Stomach (tissue), 4 donors: Measurements from ENCODE around the gene GAB1.

ENCODE experiments used
- POLR2A ChIP-seq, 4 donors: fragments of 450-650 bp; IDR thresholded peaks; one replicate each; pipeline ENCODE4 v1.6.1; 2016; ENCODE audit warnings: antibody characterized with exemption in 4 of 4, control low read depth in 2 of 4, mild to moderate bottlenecking in 1 of 4, moderate library complexity in 1 of 4
- POLR2AphosphoS5 ChIP-seq, 3 donors: sonication (generic); formaldehyde crosslinking; IDR thresholded peaks; one replicate each; pipeline ENCODE4 v1.6.1; 2016; ENCODE audit warnings: antibody characterized with exemption in 3 of 3
- TF ChIP-seq, protein P1 (sequence below), 7 experiments: fragments of 450-650 bp in 4 of 7; fragments of 200-600 bp in 3 of 7; sonication (generic) in 3 of 7; IDR thresholded peaks; one replicate each; pipeline ENCODE4 v1.5.1; 2016 to 2019; ENCODE audit warnings: antibody characterized with exemption in 7 of 7, control low read depth in 2 of 7, mild to moderate bottlenecking in 1 of 7

DNA sequence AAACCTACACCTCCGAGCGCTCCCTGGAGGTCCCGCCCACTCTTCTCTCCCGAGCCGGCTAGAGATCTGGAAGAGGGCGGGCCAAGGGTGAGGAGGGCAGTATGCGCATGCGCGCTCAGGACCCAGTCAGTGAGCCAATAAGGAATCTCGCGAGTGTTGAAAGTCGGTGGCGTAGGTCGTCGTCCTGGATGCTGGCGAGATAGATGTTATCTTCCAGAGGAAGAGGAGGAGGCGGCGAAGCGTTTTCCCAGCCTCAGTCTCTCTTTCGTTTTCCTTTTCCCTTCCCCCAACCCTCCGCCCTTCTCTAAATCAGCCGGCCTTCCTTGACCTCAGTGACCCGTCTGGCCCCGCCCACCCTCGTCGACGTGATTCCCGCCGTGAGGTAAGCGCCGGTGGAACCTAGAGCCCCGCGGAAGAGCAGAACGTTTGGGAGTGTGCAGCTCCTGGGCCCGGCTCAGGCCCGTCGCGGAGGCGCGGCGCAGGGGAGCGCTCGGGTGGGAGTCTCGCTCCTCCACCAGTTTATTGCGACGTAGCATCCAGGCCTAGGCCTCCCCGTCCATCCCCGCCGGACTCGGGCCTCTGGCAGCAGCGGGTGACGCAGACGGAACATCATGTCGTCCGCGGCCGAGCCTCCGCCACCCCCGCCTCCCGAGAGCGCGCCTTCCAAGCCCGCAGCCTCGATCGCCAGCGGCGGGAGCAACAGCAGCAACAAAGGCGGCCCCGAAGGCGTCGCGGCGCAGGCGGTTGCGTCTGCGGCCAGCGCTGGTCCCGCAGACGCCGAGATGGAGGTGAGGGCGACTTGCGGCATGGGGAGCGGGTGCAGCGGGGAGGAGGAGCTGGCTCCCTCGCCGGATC is 176.9 kb downstream of the GAB1 start, which contains the start of gene SMARCA5:
- peak; percentile 75 to 96 (median 89) for TF ChIP-seq POLR2AphosphoS5 (IDR thresholded peaks at IDR 0.05)
- TF ChIP-seq, protein P1, sequence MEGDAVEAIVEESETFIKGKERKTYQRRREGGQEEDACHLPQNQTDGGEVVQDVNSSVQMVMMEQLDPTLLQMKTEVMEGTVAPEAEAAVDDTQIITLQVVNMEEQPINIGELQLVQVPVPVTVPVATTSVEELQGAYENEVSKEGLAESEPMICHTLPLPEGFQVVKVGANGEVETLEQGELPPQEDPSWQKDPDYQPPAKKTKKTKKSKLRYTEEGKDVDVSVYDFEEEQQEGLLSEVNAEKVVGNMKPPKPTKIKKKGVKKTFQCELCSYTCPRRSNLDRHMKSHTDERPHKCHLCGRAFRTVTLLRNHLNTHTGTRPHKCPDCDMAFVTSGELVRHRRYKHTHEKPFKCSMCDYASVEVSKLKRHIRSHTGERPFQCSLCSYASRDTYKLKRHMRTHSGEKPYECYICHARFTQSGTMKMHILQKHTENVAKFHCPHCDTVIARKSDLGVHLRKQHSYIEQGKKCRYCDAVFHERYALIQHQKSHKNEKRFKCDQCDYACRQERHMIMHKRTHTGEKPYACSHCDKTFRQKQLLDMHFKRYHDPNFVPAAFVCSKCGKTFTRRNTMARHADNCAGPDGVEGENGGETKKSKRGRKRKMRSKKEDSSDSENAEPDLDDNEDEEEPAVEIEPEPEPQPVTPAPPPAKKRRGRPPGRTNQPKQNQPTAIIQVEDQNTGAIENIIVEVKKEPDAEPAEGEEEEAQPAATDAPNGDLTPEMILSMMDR (IDR thresholded peaks at IDR 0.05), result no peak
- TF ChIP-seq POLR2A (IDR thresholded peaks at IDR 0.05), result peak in 2 of 4 donors; percentile 66 to 84
